Stimulated activated CD4-positive, alpha-beta T cell treated with anti-CD3 and anti-CD28 coated beads, Interleukin-12 subunit alpha, Interleukin-12 subunit beta, amount 100 ng/mL, for 24 hours (primary cell): ENCODE results near the gene TSACC.

Source experiments
- DNase-seq, 2 experiments: peaks; one replicate each; pipeline ENCODE4 v3.0.0-alpha.2; 2020; ENCODE audit warnings: low read depth in 2 of 2

Gene TSACC

GRCh38 chr1:156394082-156394481, 55.8 kb downstream of the TSACC start:
- no peak for DNase-seq

GRCh38 chr1:156394835-156395461, 56.6 kb downstream of the TSACC start:
- DNase-seq: no peak
